Skeletal muscle satellite cell (primary cell): ENCODE measurements around the gene MGLL.
"Not testable (repeated sequence)": the region's sequence is repeated elsewhere in the genome, so short reads cannot be mapped to it uniquely, and the experiment has no call there.

Source experiments
- H3K27me3 ChIP-seq: 2 replicates; pipeline ENCODE4 v1.7.0; 2013; ENCODE audit warnings: low read length; ENCODE audit not compliant: control insufficient read depth, insufficient read depth
- H3K36me3 ChIP-seq: 2 replicates; pipeline ENCODE4 v1.7.0; 2013; ENCODE audit warnings: mild to moderate bottlenecking, control low read depth, low read length; ENCODE audit not compliant: insufficient read depth
- H3K4me1 ChIP-seq: 2 replicates; pipeline ENCODE4 v1.7.0; 2013; ENCODE audit warnings: low read length; ENCODE audit not compliant: control insufficient read depth, insufficient read depth
- H3K4me2 ChIP-seq: 2 replicates; pipeline ENCODE4 v1.7.0; 2013; ENCODE audit warnings: mild to moderate bottlenecking, low read length
- H3K4me3 ChIP-seq: 2 replicates; pipeline ENCODE4 v1.7.0; 2013; ENCODE audit warnings: low read length
- H3K9ac ChIP-seq: 2 replicates; pipeline ENCODE4 v1.7.0; 2013; ENCODE audit warnings: mild to moderate bottlenecking, low read depth, low read length, moderate library complexity
- H3K9me3 ChIP-seq: replicated peaks from 2 replicates; pipeline ENCODE4 v1.7.0; 2013; ENCODE audit warnings: mild to moderate bottlenecking, control low read depth, low read length

The MGLL gene

GRCh38 chr3:127704840-127705239, 117.5 kb downstream of the MGLL start:
- Histone ChIP-seq H3K4me1 (peaks cover 15% of the 10 kb centered on the region), H3K36me3 (peaks cover 18% of the 10 kb centered on the region)
- H3K4me2 ChIP-seq, H3K27me3 ChIP-seq, H3K9me3 ChIP-seq, H3K4me3 ChIP-seq, H3K9ac ChIP-seq: not testable (repeated sequence)

DNA sequence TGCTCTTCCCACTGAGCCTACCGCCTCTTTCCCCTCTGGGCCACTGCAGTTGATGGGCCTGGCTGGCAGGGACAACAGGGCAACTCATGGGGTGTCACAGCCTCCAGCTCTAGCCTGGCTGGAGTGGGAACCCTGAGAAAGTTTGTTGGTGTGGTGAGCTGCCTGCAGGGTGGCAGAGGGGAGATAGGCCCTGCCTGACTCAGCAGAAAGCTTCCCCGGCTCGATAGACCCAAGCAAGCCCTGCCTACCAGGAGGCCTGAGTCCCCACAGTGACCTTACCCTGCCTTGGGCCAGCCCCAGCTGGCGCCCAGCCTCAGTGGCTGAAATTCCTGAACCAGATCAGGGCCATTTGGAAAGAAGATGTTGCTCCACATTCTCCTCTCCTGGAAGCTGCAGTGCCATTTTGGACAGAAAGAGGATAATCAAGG, 120.2 kb downstream of the MGLL start:
- Histone ChIP-seq H3K9me3 (no peaks in the 10 kb centered on the region), H3K4me3 (no peak overlapping the region), H3K4me1 (peaks cover 37% of the 10 kb centered on the region), H3K27me3 (no peaks in the 10 kb centered on the region), H3K9ac (no peak overlapping the region), H3K36me3 (peaks cover 8% of the 10 kb centered on the region), H3K4me2 (no peak overlapping the region)

- Histone ChIP-seq H3K27me3 (no peaks in the 10 kb centered on the region), H3K4me3 (no peak overlapping the region), H3K9me3 (no peaks in the 10 kb centered on the region), H3K36me3 (peaks cover 4% of the 10 kb centered on the region), H3K9ac (no peak overlapping the region), H3K4me2 (no peak overlapping the region), H3K4me1 (peaks cover 45% of the 10 kb centered on the region)
These were observed 120.9 kb downstream of the MGLL start for GRCh38 chr3:127701280-127701911.

GRCh38 chr3:127700406-127700805, 121.9 kb downstream of the MGLL start:
- no peak overlapping the region for H3K4me3 ChIP-seq
- no peak overlapping the region for H3K4me2 ChIP-seq
- H3K4me1 ChIP-seq, result peaks cover 51% of the 10 kb centered on the region
- no peaks in the 10 kb centered on the region for H3K27me3 ChIP-seq
- H3K9me3 ChIP-seq, result no peaks in the 10 kb centered on the region
- no peak overlapping the region for H3K9ac ChIP-seq
- H3K36me3 ChIP-seq, result peaks cover 4% of the 10 kb centered on the region

DNA sequence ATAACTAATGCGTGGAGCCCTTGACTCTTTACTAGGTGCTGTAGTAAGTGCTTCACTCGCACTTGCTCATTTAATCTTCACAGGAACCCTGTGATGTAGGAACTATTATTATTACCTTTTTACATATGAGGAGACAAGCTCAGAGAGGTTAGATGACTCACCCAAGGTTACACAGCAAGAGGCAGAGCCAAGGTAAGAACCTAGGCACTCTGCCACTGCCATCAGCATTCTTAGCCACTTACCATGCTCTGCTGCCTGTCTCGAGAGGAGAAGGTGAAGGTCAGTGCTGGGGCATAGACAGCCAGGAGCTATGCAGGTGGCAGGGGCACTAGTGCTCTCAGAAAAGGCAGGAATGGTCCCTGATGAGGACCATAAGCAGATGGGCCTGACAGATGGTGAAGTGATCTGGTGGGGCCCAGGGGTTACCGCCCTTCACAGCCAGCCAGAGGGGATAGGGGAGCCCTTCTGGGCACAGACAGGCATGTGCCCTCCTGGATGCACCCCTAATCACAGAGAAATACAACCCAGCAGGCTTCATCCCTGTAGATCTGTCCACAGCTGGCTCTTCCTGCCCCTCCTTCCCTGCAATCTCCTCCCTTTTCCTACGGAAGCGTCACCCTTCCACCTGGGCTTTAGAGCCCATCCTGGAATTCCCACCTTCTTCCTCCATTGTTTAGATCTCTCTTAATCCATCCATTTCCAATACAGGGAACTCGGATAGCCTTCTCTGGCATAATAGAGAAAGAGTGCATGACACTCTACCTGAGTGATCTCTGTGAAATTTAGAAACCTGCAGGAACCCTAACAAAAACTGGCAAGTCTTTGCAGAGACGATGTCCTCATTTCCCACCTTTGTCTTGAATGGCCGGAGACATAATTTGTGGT, 122.7 kb downstream of the MGLL start:
- no peaks in the 10 kb centered on the region for H3K27me3 ChIP-seq
- H3K9me3 ChIP-seq, result no peaks in the 10 kb centered on the region
- peaks cover 4% of the 10 kb centered on the region for H3K36me3 ChIP-seq
- no peak overlapping the region for H3K4me3 ChIP-seq
- peaks cover 51% of the 10 kb centered on the region for H3K4me1 ChIP-seq
- H3K4me2 ChIP-seq, result no peak overlapping the region
- H3K9ac ChIP-seq, result no peak overlapping the region

- peaks cover 51% of the 10 kb centered on the region for H3K4me1 ChIP-seq
- H3K9me3 ChIP-seq, result no peaks in the 10 kb centered on the region
- no peak overlapping the region for H3K4me2 ChIP-seq
- H3K4me3 ChIP-seq, result no peak overlapping the region
- no peaks in the 10 kb centered on the region for H3K27me3 ChIP-seq
- H3K36me3 ChIP-seq, result peaks cover 4% of the 10 kb centered on the region
- H3K9ac ChIP-seq, result peak overlapping the region; percentile 61
These were observed 123.5 kb downstream of the MGLL start for GRCh38 chr3:127698691-127699415.

GRCh38 chr3:127698286-127698685, 124.0 kb downstream of the MGLL start:
- peak overlapping the region; percentile 61 for H3K9ac ChIP-seq
- H3K4me2 ChIP-seq, result peak overlapping the region; percentile 70
- no peaks in the 10 kb centered on the region for H3K9me3 ChIP-seq
- peaks cover 9% of the 10 kb centered on the region for H3K36me3 ChIP-seq
- H3K4me1 ChIP-seq, result peaks cover 51% of the 10 kb centered on the region
- no peaks in the 10 kb centered on the region for H3K27me3 ChIP-seq
- no peak overlapping the region for H3K4me3 ChIP-seq

DNA sequence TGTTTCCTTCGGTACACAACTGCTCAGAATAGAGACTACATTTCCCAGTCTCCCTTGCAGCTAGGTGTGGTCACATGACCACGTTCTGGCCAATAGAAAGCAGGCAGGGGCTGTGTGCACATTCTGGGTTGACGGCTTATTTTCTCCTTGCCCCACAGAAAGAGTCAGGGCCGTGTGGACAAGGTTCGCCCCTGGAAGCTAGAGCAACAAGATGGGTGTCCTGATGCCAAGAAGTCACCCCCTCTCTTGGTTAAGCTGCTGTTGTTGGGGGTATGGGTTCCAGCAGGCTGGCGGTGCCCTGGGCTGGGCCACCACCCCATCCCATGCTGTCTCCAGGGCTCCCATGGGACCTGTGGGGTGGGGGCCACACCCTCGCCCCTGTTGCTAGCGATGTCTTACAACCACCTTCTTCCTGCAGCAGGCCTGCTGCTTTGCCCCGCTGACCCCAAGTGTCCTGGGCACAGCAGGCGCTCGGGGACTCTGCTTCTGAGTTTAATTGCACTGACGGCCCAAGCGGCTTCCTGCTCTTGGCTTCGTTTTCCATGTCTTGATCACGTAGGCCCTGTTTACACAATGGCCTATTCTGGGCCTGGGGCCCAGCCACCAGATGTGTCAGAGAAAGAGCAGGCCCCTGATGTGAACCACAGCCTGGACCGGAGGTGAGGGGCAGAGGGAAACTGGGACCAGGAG, 124.6 kb downstream of the MGLL start:
- Histone ChIP-seq H3K4me3 (peak overlapping the region; percentile 49), H3K9me3 (no peaks in the 10 kb centered on the region), H3K27me3 (no peaks in the 10 kb centered on the region), H3K9ac (peak overlapping the region; percentile 61), H3K4me2 (peak overlapping the region; percentile 70), H3K4me1 (peaks cover 51% of the 10 kb centered on the region), H3K36me3 (peaks cover 11% of the 10 kb centered on the region)

DNA sequence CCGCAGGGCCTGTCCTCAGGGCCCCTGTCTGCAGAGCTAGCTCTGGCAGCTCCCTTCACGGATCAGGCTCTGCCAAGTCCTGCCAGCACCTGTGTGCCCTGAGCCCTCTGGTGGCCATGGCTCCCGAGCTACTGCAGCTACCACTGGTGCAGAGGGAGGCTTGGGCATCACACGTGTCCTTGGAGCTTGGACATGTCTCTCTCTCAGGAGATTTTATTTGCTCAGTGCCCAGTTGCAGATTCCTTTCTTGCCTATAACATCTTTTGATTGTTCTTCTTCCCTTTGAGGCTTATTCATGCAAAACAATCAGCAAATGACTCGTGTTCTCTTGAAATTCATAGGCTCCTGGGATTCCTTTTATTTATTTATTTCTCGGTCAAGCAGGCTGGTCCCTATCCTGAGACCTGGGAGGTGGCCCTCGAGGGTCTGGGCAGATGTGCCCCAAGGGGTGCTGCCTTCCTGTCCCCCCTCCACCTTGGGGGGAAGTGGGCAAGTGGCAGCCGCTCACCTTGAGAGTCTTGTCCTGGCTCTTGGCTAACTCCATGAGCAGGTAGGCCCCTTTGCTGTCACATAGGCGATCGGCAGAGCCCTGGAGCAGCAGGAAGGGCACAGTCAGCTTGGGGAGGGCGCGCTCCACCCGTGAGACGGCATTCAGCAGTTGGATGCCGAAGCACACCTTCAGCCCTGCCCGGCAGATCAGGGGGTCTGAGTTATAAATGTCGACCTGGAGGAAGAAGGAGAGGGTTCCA, 127.7 kb downstream of the MGLL start:
- Histone ChIP-seq H3K9me3 (no peaks in the 10 kb centered on the region), H3K4me2 (no peak overlapping the region), H3K9ac (no peak overlapping the region), H3K27me3 (no peaks in the 10 kb centered on the region), H3K36me3 (peaks cover 19% of the 10 kb centered on the region), H3K4me3 (no peak overlapping the region), H3K4me1 (peaks cover 60% of the 10 kb centered on the region)

DNA sequence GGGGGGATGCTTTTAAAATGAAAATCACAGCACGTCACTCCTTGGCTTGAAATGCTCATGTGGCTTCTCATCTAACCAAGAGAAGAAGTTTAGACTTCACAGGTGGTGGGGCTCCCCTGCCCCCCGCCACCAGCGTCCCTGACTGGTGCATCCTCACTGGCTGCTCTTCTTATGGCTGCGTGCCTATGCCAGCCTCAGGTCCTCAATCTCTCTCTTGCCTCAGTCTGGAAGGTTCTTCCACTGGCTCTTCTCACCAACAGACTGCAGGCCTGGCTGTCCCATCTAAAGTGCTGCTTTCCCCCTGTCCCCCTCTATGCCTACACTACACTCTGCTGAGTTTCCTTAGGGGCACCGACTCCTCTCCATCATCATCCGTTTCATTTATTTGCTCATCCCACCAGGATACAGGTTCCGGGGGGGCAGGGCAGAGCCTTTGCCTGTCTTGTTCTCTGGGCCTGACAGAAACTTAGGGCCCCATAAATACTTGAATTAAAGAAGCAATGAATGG, 128.9 kb downstream of the MGLL start:
- Histone ChIP-seq H3K9ac (no peak overlapping the region), H3K9me3 (no peaks in the 10 kb centered on the region), H3K4me3 (no peak overlapping the region), H3K4me2 (no peak overlapping the region), H3K4me1 (peaks cover 60% of the 10 kb centered on the region), H3K36me3 (peaks cover 19% of the 10 kb centered on the region), H3K27me3 (no peaks in the 10 kb centered on the region)
